DOHH2 (cell line): Measurements from ENCODE around the gene TOR2A.
"Not testable (repeated sequence)": the region's sequence is repeated elsewhere in the genome, so short reads cannot be mapped to it uniquely, and the experiment has no call there.

Source experiments
- H3F3A ChIP-seq: fragments of 200-600 bp; sonication (generic), shearing (Covaris generic); 2 replicates; pipeline ENCODE4 v1.6.0; 2016; ENCODE audit warnings: antibody characterized with exemption, mild to moderate bottlenecking; ENCODE audit not compliant: control insufficient read depth, insufficient read depth
- H3K27ac ChIP-seq: fragments of 200-600 bp; sonication (generic); 2 replicates; pipeline ENCODE4 v1.5.1; 2014; ENCODE audit warnings: low read depth, mild to moderate bottlenecking, low read length, moderate library complexity
- H3K27me3 ChIP-seq: fragments of 200-600 bp; sonication (generic); 2 replicates; pipeline ENCODE4 v1.6.1; 2014; ENCODE audit warnings: mild to moderate bottlenecking, low read length, mixed read lengths; ENCODE audit not compliant: control insufficient read depth
- H3K36me3 ChIP-seq: fragments of 200-600 bp; sonication (generic); 2 replicates; pipeline ENCODE4 v1.6.1; 2014; ENCODE audit warnings: mild to moderate bottlenecking, low read length, moderate library complexity, mixed read lengths; ENCODE audit not compliant: control insufficient read depth
- H3K4me1 ChIP-seq: fragments of 200-600 bp; sonication (generic); 2 replicates; pipeline ENCODE4 v1.6.1; 2014; ENCODE audit warnings: mild to moderate bottlenecking, low read length, mixed read lengths; ENCODE audit not compliant: control insufficient read depth
- H3K4me2 ChIP-seq: fragments of 200-600 bp; sonication (generic); 2 replicates; pipeline ENCODE4 v1.6.0; 2014; ENCODE audit warnings: mild to moderate bottlenecking, low read length, moderate library complexity
- H3K4me3 ChIP-seq: fragments of 200-600 bp; sonication (generic); 2 replicates; pipeline ENCODE4 v1.5.1; 2014; ENCODE audit warnings: mild to moderate bottlenecking, low read length, mixed read lengths
- H3K79me2 ChIP-seq: fragments of 200-600 bp; sonication (generic); 2 replicates; pipeline ENCODE4 v1.6.1; 2014; ENCODE audit warnings: mild to moderate bottlenecking, low read length, mixed read lengths; ENCODE audit not compliant: control insufficient read depth
- H3K9me2 ChIP-seq: fragments of 200-600 bp; sonication (generic); replicated peaks from 2 replicates; pipeline ENCODE4 v1.6.1; 2014; ENCODE audit warnings: mild to moderate bottlenecking, low read length, mixed read lengths; ENCODE audit not compliant: control insufficient read depth
- H3K9me3 ChIP-seq: fragments of 200-600 bp; sonication (generic); 2 replicates; pipeline ENCODE4 v1.6.1; 2014; ENCODE audit warnings: antibody characterized with exemption, low read length, mixed read lengths; ENCODE audit not compliant: control insufficient read depth, insufficient read depth
- H4K20me1 ChIP-seq: fragments of 200-600 bp; sonication (generic); 2 replicates; pipeline ENCODE4 v1.6.0; 2014; ENCODE audit warnings: low read depth, mild to moderate bottlenecking, antibody characterized with exemption, low read length, moderate library complexity; ENCODE audit not compliant: control insufficient read depth, insufficient read depth
- CTCF ChIP-seq: fragments of 200-600 bp; sonication (generic); IDR thresholded peaks from one replicate; pipeline ENCODE4 v1.5.1; 2014; ENCODE audit warnings: antibody characterized with exemption, mild to moderate bottlenecking, low read depth, low read length; ENCODE audit not compliant: poor library complexity, severe bottlenecking
- EZH2phosphoT487 ChIP-seq: fragments of 200-600 bp; sonication (generic); IDR thresholded peaks from 2 replicates; pipeline ENCODE4 v1.6.1; 2017; ENCODE audit warnings: borderline replicate concordance, mild to moderate bottlenecking, antibody characterized with exemption, low read length, moderate library complexity, mixed read lengths

Gene TOR2A

GRCh38 chr9:127734747-127735529, at the start of gene TOR2A:
TSS of gene TOR2A (minus strand) at chr9:127735294. CDS start at chr9:127735270, 24 bp downstream.
- TF ChIP-seq EZH2phosphoT487, result no peak
- peak; percentile 98 for TF ChIP-seq CTCF
- H3K4me3 ChIP-seq, result peak within 1 kb of the TSS; percentile 85
- peaks cover 17% of the 10 kb centered on the region for H3K4me1 ChIP-seq
- no peaks in the 10 kb centered on the region for H3K27me3 ChIP-seq
- no peaks in the 10 kb centered on the region for H3K9me3 ChIP-seq
- no peaks in the 10 kb centered on the region for H3K36me3 ChIP-seq
- H4K20me1 ChIP-seq, result no peaks in the 10 kb centered on the region
- peak within 1 kb of the TSS; percentile 80 for H3K4me2 ChIP-seq
- H3K27ac ChIP-seq, result peak within 1 kb of the TSS; percentile 67
- H3K9me2 ChIP-seq, result no peaks in the 10 kb centered on the region
- no peaks in the 10 kb centered on the region; the same call in 1 of the 2 replicates for H3F3A ChIP-seq
- no peaks in the 10 kb centered on the region for H3K79me2 ChIP-seq

- H3K4me3 ChIP-seq, result peak overlapping the region; percentile 71
- H3K9me2 ChIP-seq, result no peaks in the 10 kb centered on the region
- H3K4me2 ChIP-seq, result peak overlapping the region; percentile 61
- H3K36me3 ChIP-seq, result peaks cover 24% of the 10 kb centered on the region
- no peaks in the 10 kb centered on the region for H3K9me3 ChIP-seq
- H3K79me2 ChIP-seq, result peaks cover 26% of the 10 kb centered on the region
- H3K27ac ChIP-seq, result peak overlapping the region; percentile 73
- peaks cover 68% of the 10 kb centered on the region for H3K4me1 ChIP-seq
- peaks cover 43% of the 10 kb centered on the region for H3F3A ChIP-seq
- no peaks in the 10 kb centered on the region for H3K27me3 ChIP-seq
- TF ChIP-seq EZH2phosphoT487, result no peak
- no peak for TF ChIP-seq CTCF
- H4K20me1 ChIP-seq, result peaks cover 16% of the 10 kb centered on the region
Measured at GRCh38 chr9:127783111-127784008, 48.3 kb upstream of the TOR2A start.

GRCh38 chr9:127781806-127782205, 46.7 kb upstream of the TOR2A start:
- peak overlapping the region; percentile 44 for H3K27ac ChIP-seq
- H3K9me3 ChIP-seq, result no peaks in the 10 kb centered on the region

GRCh38 chr9:127780909-127781308, 45.8 kb upstream of the TOR2A start:
- Histone ChIP-seq H3K79me2 (peaks cover 26% of the 10 kb centered on the region), H3K36me3 (peaks cover 15% of the 10 kb centered on the region), H3K4me1 (peaks cover 73% of the 10 kb centered on the region), H3F3A (peaks cover 46% of the 10 kb centered on the region), H3K27ac (peak overlapping the region; percentile 44; the same call in 1 of the 2 replicates)
- H3K9me2 ChIP-seq, H3K4me2 ChIP-seq, H3K9me3 ChIP-seq, H3K27me3 ChIP-seq, H3K4me3 ChIP-seq, H4K20me1 ChIP-seq: not testable (repeated sequence)

More at GRCh38 chr9:127781806-127782205, 46.7 kb upstream of the TOR2A start:
- no peak overlapping the region for H3K4me2 ChIP-seq
- TF ChIP-seq EZH2phosphoT487, result no peak
- TF ChIP-seq CTCF, result no peak
- no peaks in the 10 kb centered on the region for H3K9me2 ChIP-seq
- no peaks in the 10 kb centered on the region for H3K27me3 ChIP-seq
- H3K4me1 ChIP-seq, result peaks cover 65% of the 10 kb centered on the region
- H3K4me3 ChIP-seq, result no peak overlapping the region
- peaks cover 46% of the 10 kb centered on the region for H3F3A ChIP-seq
- peaks cover 26% of the 10 kb centered on the region for H3K79me2 ChIP-seq
- peaks cover 18% of the 10 kb centered on the region for H3K36me3 ChIP-seq
- peaks cover under 1% of the 10 kb centered on the region; the same call in 1 of the 2 replicates for H4K20me1 ChIP-seq
